ENCODE measurements around the gene INSYN1.

INSYN1 gene

GRCh38 chr15:73756390-73756789 lies 3.2 kb upstream of the INSYN1 start:
- H3K9me3 ChIP-seq (ENCODE audit: control insufficient read depth, low read length) = no peaks in the 10 kb centered on the region
- peaks cover 25% of the 10 kb centered on the region for H3K27me3 ChIP-seq (ENCODE audit: control insufficient read depth, insufficient read depth, low read length, poor library complexity, severe bottlenecking)
- no peaks in the 10 kb centered on the region for H3K36me3 ChIP-seq (ENCODE audit: control insufficient read depth, insufficient read depth, low read length)
- peaks cover 17% of the 10 kb centered on the region for H3K4me1 ChIP-seq (ENCODE audit: control insufficient read depth, insufficient read depth, low read length)
- H3K27ac ChIP-seq (ENCODE audit: insufficient read depth, low read depth, low read length, poor library complexity, severe bottlenecking) = no peak overlapping the region
- WGBS, 2 experiments = 90% methylated on average over 2 of the region's 2 CpGs
- H3K4me3 ChIP-seq (ENCODE audit: insufficient read depth, low read depth, low read length) = no peak overlapping the region

GRCh38 chr15:73755946-73756345 lies 2.8 kb upstream of the INSYN1 start:
- H3K27me3 ChIP-seq (ENCODE audit: control insufficient read depth, insufficient read depth, low read length, poor library complexity, severe bottlenecking) = peaks cover 30% of the 10 kb centered on the region
- 95 to 97% methylated on average over 3 of the region's 3 CpGs for WGBS, 2 experiments
- no peaks in the 10 kb centered on the region for H3K36me3 ChIP-seq (ENCODE audit: control insufficient read depth, insufficient read depth, low read length)
- no peak overlapping the region for H3K4me3 ChIP-seq (ENCODE audit: insufficient read depth, low read depth, low read length)
- H3K4me1 ChIP-seq (ENCODE audit: control insufficient read depth, insufficient read depth, low read length) = peaks cover 22% of the 10 kb centered on the region
- no peak overlapping the region for H3K27ac ChIP-seq (ENCODE audit: insufficient read depth, low read depth, low read length, poor library complexity, severe bottlenecking)
- no peaks in the 10 kb centered on the region for H3K9me3 ChIP-seq (ENCODE audit: control insufficient read depth, low read length)

GRCh38 chr15:73755481-73755880 lies 2.3 kb upstream of the INSYN1 start:
- H3K36me3 ChIP-seq (ENCODE audit: control insufficient read depth, insufficient read depth, low read length) = no peaks in the 10 kb centered on the region
- no peak overlapping the region for H3K4me3 ChIP-seq (ENCODE audit: insufficient read depth, low read depth, low read length)
- H3K27ac ChIP-seq (ENCODE audit: insufficient read depth, low read depth, low read length, poor library complexity, severe bottlenecking) = no peak overlapping the region
- 92% methylated on average over 5 of the region's 5 CpGs for WGBS, 2 experiments
- peaks cover 33% of the 10 kb centered on the region for H3K27me3 ChIP-seq (ENCODE audit: control insufficient read depth, insufficient read depth, low read length, poor library complexity, severe bottlenecking)
- no peaks in the 10 kb centered on the region for H3K9me3 ChIP-seq (ENCODE audit: control insufficient read depth, low read length)
- H3K4me1 ChIP-seq (ENCODE audit: control insufficient read depth, insufficient read depth, low read length) = peaks cover 22% of the 10 kb centered on the region

GRCh38 chr15:73754461-73754860 lies 1.3 kb upstream of the INSYN1 start:
- Histone ChIP-seq H3K36me3 (ENCODE audit: control insufficient read depth, insufficient read depth, low read length) (no peaks in the 10 kb centered on the region), H3K4me3 (ENCODE audit: insufficient read depth, low read depth, low read length) (no peak overlapping the region), H3K4me1 (ENCODE audit: control insufficient read depth, insufficient read depth, low read length) (peaks cover 22% of the 10 kb centered on the region), H3K9me3 (ENCODE audit: control insufficient read depth, low read length) (no peaks in the 10 kb centered on the region), H3K27me3 (ENCODE audit: control insufficient read depth, insufficient read depth, low read length, poor library complexity, severe bottlenecking) (peaks cover 33% of the 10 kb centered on the region), H3K27ac (ENCODE audit: insufficient read depth, low read depth, low read length, poor library complexity, severe bottlenecking) (no peak overlapping the region)
- WGBS, 2 experiments = 79 to 80% methylated on average over 8 of the region's 8 CpGs

- no peaks in the 10 kb centered on the region for H3K36me3 ChIP-seq (ENCODE audit: control insufficient read depth, insufficient read depth, low read length)
- peak overlapping the region; percentile 55 for H3K4me3 ChIP-seq (ENCODE audit: insufficient read depth, low read depth, low read length)
- no peak overlapping the region for H3K27ac ChIP-seq (ENCODE audit: insufficient read depth, low read depth, low read length, poor library complexity, severe bottlenecking)
- H3K9me3 ChIP-seq (ENCODE audit: control insufficient read depth, low read length) = no peaks in the 10 kb centered on the region
- 0% methylated on average over 56 of the region's 56 CpGs for WGBS, 2 experiments
- H3K27me3 ChIP-seq (ENCODE audit: control insufficient read depth, insufficient read depth, low read length, poor library complexity, severe bottlenecking) = peaks cover 33% of the 10 kb centered on the region
- H3K4me1 ChIP-seq (ENCODE audit: control insufficient read depth, insufficient read depth, low read length) = peaks cover 34% of the 10 kb centered on the region
Observed at GRCh38 chr15:73752806-73753193, 351 bp downstream of the INSYN1 start.

- Histone ChIP-seq H3K27me3 (ENCODE audit: control insufficient read depth, insufficient read depth, low read length, poor library complexity, severe bottlenecking) (peaks cover 33% of the 10 kb centered on the region), H3K36me3 (ENCODE audit: control insufficient read depth, insufficient read depth, low read length) (no peaks in the 10 kb centered on the region), H3K4me1 (ENCODE audit: control insufficient read depth, insufficient read depth, low read length) (peaks cover 37% of the 10 kb centered on the region), H3K27ac (ENCODE audit: insufficient read depth, low read depth, low read length, poor library complexity, severe bottlenecking) (no peak overlapping the region), H3K9me3 (ENCODE audit: control insufficient read depth, low read length) (no peaks in the 10 kb centered on the region), H3K4me3 (ENCODE audit: insufficient read depth, low read depth, low read length) (peak overlapping the region; percentile 55)
- 0 to 1% methylated on average over 76 to 78 of the region's 79 CpGs for WGBS, 2 experiments
Observed at GRCh38 chr15:73751899-73752805, 999 bp downstream of the INSYN1 start.

GRCh38 chr15:73751511-73751898 lies 1.6 kb downstream of the INSYN1 start:
- Histone ChIP-seq H3K36me3 (ENCODE audit: control insufficient read depth, insufficient read depth, low read length) (no peaks in the 10 kb centered on the region), H3K9me3 (ENCODE audit: control insufficient read depth, low read length) (no peaks in the 10 kb centered on the region), H3K27me3 (ENCODE audit: control insufficient read depth, insufficient read depth, low read length, poor library complexity, severe bottlenecking) (peaks cover 33% of the 10 kb centered on the region), H3K4me3 (ENCODE audit: insufficient read depth, low read depth, low read length) (no peak overlapping the region), H3K4me1 (ENCODE audit: control insufficient read depth, insufficient read depth, low read length) (peaks cover 43% of the 10 kb centered on the region), H3K27ac (ENCODE audit: insufficient read depth, low read depth, low read length, poor library complexity, severe bottlenecking) (no peak overlapping the region)
- WGBS, 2 experiments = 5% methylated on average over 8 to 9 of the region's 9 CpGs

- 87 to 92% methylated on average over 20 of the region's 20 CpGs for WGBS, 2 experiments
- peaks cover 33% of the 10 kb centered on the region for H3K27me3 ChIP-seq (ENCODE audit: control insufficient read depth, insufficient read depth, low read length, poor library complexity, severe bottlenecking)
- H3K4me3 ChIP-seq (ENCODE audit: insufficient read depth, low read depth, low read length) = no peak overlapping the region
- no peak overlapping the region for H3K27ac ChIP-seq (ENCODE audit: insufficient read depth, low read depth, low read length, poor library complexity, severe bottlenecking)
- no peaks in the 10 kb centered on the region for H3K9me3 ChIP-seq (ENCODE audit: control insufficient read depth, low read length)
- H3K36me3 ChIP-seq (ENCODE audit: control insufficient read depth, insufficient read depth, low read length) = no peaks in the 10 kb centered on the region
- peaks cover 48% of the 10 kb centered on the region for H3K4me1 ChIP-seq (ENCODE audit: control insufficient read depth, insufficient read depth, low read length)
Observed at GRCh38 chr15:73750951-73751350, 2.2 kb downstream of the INSYN1 start.

GRCh38 chr15:73750438-73750837 lies 2.7 kb downstream of the INSYN1 start:
- H3K27me3 ChIP-seq (ENCODE audit: control insufficient read depth, insufficient read depth, low read length, poor library complexity, severe bottlenecking) = peaks cover 33% of the 10 kb centered on the region
- WGBS, 2 experiments = 87 to 92% methylated on average over 4 of the region's 4 CpGs

GRCh38 chr15:73749971-73750370 lies 3.2 kb downstream of the INSYN1 start:
- H3K27me3 ChIP-seq (ENCODE audit: control insufficient read depth, insufficient read depth, low read length, poor library complexity, severe bottlenecking) = peaks cover 33% of the 10 kb centered on the region
- WGBS, 2 experiments = 91% methylated on average over 5 of the region's 5 CpGs

More at GRCh38 chr15:73750438-73750837, 2.7 kb downstream of the INSYN1 start:
- Histone ChIP-seq H3K36me3 (ENCODE audit: control insufficient read depth, insufficient read depth, low read length) (no peaks in the 10 kb centered on the region), H3K9me3 (ENCODE audit: control insufficient read depth, low read length) (no peaks in the 10 kb centered on the region), H3K27ac (ENCODE audit: insufficient read depth, low read depth, low read length, poor library complexity, severe bottlenecking) (no peak overlapping the region), H3K4me1 (ENCODE audit: control insufficient read depth, insufficient read depth, low read length) (peaks cover 48% of the 10 kb centered on the region), H3K4me3 (ENCODE audit: insufficient read depth, low read depth, low read length) (no peak overlapping the region)

More at GRCh38 chr15:73749971-73750370, 3.2 kb downstream of the INSYN1 start:
- Histone ChIP-seq H3K4me3 (ENCODE audit: insufficient read depth, low read depth, low read length) (no peak overlapping the region), H3K4me1 (ENCODE audit: control insufficient read depth, insufficient read depth, low read length) (peaks cover 50% of the 10 kb centered on the region), H3K27ac (ENCODE audit: insufficient read depth, low read depth, low read length, poor library complexity, severe bottlenecking) (no peak overlapping the region), H3K9me3 (ENCODE audit: control insufficient read depth, low read length) (no peaks in the 10 kb centered on the region), H3K36me3 (ENCODE audit: control insufficient read depth, insufficient read depth, low read length) (no peaks in the 10 kb centered on the region)

Measured in ectodermal cell (in vitro differentiated cells).